ENCODE data around the gene OXNAD1. TPM values are rescaled to one million over a fixed set of nuclear protein-coding genes. Genes with fewer than 3 reads are reported as not detected.

Gene OXNAD1
- total and polyA plus RNA-seq, 4 donors, result 9.3 to 23.9 (median 13.1) TPM

GRCh38 chr3:16298891-16299290, 33.9 kb downstream of the OXNAD1 start:
- Histone ChIP-seq H3K4me1 (ENCODE audit: control insufficient read depth, insufficient read depth, low read length) (peaks cover 14% of the 10 kb centered on the region), H3K27ac (ENCODE audit: low read depth, low read length) (no peak overlapping the region), H3K27me3 (ENCODE audit: control insufficient read depth, insufficient read depth, low read length) (no peaks in the 10 kb centered on the region), H3K9me3 (ENCODE audit: control insufficient read depth, insufficient read depth, low read length) (no peaks in the 10 kb centered on the region), H3K4me3 (ENCODE audit: low read depth, low read length) (no peak overlapping the region), H3K36me3 (ENCODE audit: control insufficient read depth, insufficient read depth, low read length) (no peaks in the 10 kb centered on the region)
- WGBS (ENCODE audit: insufficient coverage), result 87% methylated on average over 4 of the region's 6 CpGs
- DNase-seq (ENCODE audit: low read depth in 4 of 6, low spot score in 6 of 6), result peak in 1 of 6 donors; percentile 48

GRCh38 chr3:16299746-16300145, 34.7 kb downstream of the OXNAD1 start:
- 86% methylated on average over 1 of the region's 3 CpGs for WGBS (ENCODE audit: insufficient coverage)
- no peak overlapping the region for H3K27ac ChIP-seq (ENCODE audit: low read depth, low read length)

GRCh38 chr3:16300307-16300706, 35.3 kb downstream of the OXNAD1 start:
- Histone ChIP-seq H3K27ac (ENCODE audit: low read depth, low read length) (no peak overlapping the region), H3K9me3 (ENCODE audit: control insufficient read depth, insufficient read depth, low read length) (no peaks in the 10 kb centered on the region), H3K27me3 (ENCODE audit: control insufficient read depth, insufficient read depth, low read length) (no peaks in the 10 kb centered on the region), H3K4me1 (ENCODE audit: control insufficient read depth, insufficient read depth, low read length) (peaks cover 19% of the 10 kb centered on the region), H3K4me3 (ENCODE audit: low read depth, low read length) (no peak overlapping the region), H3K36me3 (ENCODE audit: control insufficient read depth, insufficient read depth, low read length) (peaks cover 4% of the 10 kb centered on the region)
- DNase-seq (ENCODE audit: low read depth in 4 of 6, low spot score in 6 of 6), result no peak
- 60% methylated on average over 1 of the region's 2 CpGs for WGBS (ENCODE audit: insufficient coverage)

More at GRCh38 chr3:16299746-16300145, 34.7 kb downstream of the OXNAD1 start:
- no peak for DNase-seq (ENCODE audit: low read depth in 4 of 6, low spot score in 6 of 6)
- peaks cover 14% of the 10 kb centered on the region for H3K4me1 ChIP-seq (ENCODE audit: control insufficient read depth, insufficient read depth, low read length)
- H3K4me3 ChIP-seq (ENCODE audit: low read depth, low read length), result no peak overlapping the region
- H3K27me3 ChIP-seq (ENCODE audit: control insufficient read depth, insufficient read depth, low read length), result no peaks in the 10 kb centered on the region
- H3K9me3 ChIP-seq (ENCODE audit: control insufficient read depth, insufficient read depth, low read length), result no peaks in the 10 kb centered on the region
- H3K36me3 ChIP-seq (ENCODE audit: control insufficient read depth, insufficient read depth, low read length), result no peaks in the 10 kb centered on the region

GRCh38 chr3:16300881-16301359, 35.9 kb downstream of the OXNAD1 start:
- Histone ChIP-seq H3K27me3 (ENCODE audit: control insufficient read depth, insufficient read depth, low read length) (no peaks in the 10 kb centered on the region), H3K4me3 (ENCODE audit: low read depth, low read length) (no peak overlapping the region), H3K9me3 (ENCODE audit: control insufficient read depth, insufficient read depth, low read length) (no peaks in the 10 kb centered on the region), H3K4me1 (ENCODE audit: control insufficient read depth, insufficient read depth, low read length) (peaks cover 19% of the 10 kb centered on the region), H3K36me3 (ENCODE audit: control insufficient read depth, insufficient read depth, low read length) (peaks cover 4% of the 10 kb centered on the region), H3K27ac (ENCODE audit: low read depth, low read length) (no peak overlapping the region)
- DNase-seq (ENCODE audit: low read depth in 4 of 6, low spot score in 6 of 6), result no peak
- no CpG with 5 or more reads among the region's 2 CpGs for WGBS (ENCODE audit: insufficient coverage)

GRCh38 chr3:16301507-16301906, 36.5 kb downstream of the OXNAD1 start:
- Histone ChIP-seq H3K4me3 (ENCODE audit: low read depth, low read length) (no peak overlapping the region), H3K36me3 (ENCODE audit: control insufficient read depth, insufficient read depth, low read length) (peaks cover 4% of the 10 kb centered on the region), H3K9me3 (ENCODE audit: control insufficient read depth, insufficient read depth, low read length) (no peaks in the 10 kb centered on the region), H3K4me1 (ENCODE audit: control insufficient read depth, insufficient read depth, low read length) (peaks cover 19% of the 10 kb centered on the region), H3K27ac (ENCODE audit: low read depth, low read length) (no peak overlapping the region), H3K27me3 (ENCODE audit: control insufficient read depth, insufficient read depth, low read length) (no peaks in the 10 kb centered on the region)
- no CpG with 5 or more reads among the region's 6 CpGs for WGBS (ENCODE audit: insufficient coverage)
- DNase-seq (ENCODE audit: low read depth in 4 of 6, low spot score in 6 of 6), result peak in 1 of 6 donors; percentile 67

- DNase-seq (ENCODE audit: low read depth in 4 of 6, low spot score in 6 of 6), result peak in 3 of 6 donors; percentile 33 to 88 (median 65)
- peaks cover 4% of the 10 kb centered on the region for H3K36me3 ChIP-seq (ENCODE audit: control insufficient read depth, insufficient read depth, low read length)
- peaks cover 19% of the 10 kb centered on the region for H3K4me1 ChIP-seq (ENCODE audit: control insufficient read depth, insufficient read depth, low read length)
- WGBS (ENCODE audit: insufficient coverage), result 20% methylated on average over 5 of the region's 6 CpGs
- H3K27me3 ChIP-seq (ENCODE audit: control insufficient read depth, insufficient read depth, low read length), result no peaks in the 10 kb centered on the region
- no peak overlapping the region for H3K4me3 ChIP-seq (ENCODE audit: low read depth, low read length)
- no peaks in the 10 kb centered on the region for H3K9me3 ChIP-seq (ENCODE audit: control insufficient read depth, insufficient read depth, low read length)
- no peak overlapping the region for H3K27ac ChIP-seq (ENCODE audit: low read depth, low read length)
These were observed 37.1 kb downstream of the OXNAD1 start for GRCh38 chr3:16302082-16302631.

GRCh38 chr3:16303037-16303575, 38.1 kb downstream of the OXNAD1 start:
- H3K4me3 ChIP-seq (ENCODE audit: low read depth, low read length), result no peak overlapping the region
- H3K36me3 ChIP-seq (ENCODE audit: control insufficient read depth, insufficient read depth, low read length), result peaks cover 4% of the 10 kb centered on the region
- 67% methylated on average over 1 of the region's 2 CpGs for WGBS (ENCODE audit: insufficient coverage)
- H3K4me1 ChIP-seq (ENCODE audit: control insufficient read depth, insufficient read depth, low read length), result peaks cover 18% of the 10 kb centered on the region
- no peak overlapping the region for H3K27ac ChIP-seq (ENCODE audit: low read depth, low read length)
- no peaks in the 10 kb centered on the region for H3K27me3 ChIP-seq (ENCODE audit: control insufficient read depth, insufficient read depth, low read length)
- H3K9me3 ChIP-seq (ENCODE audit: control insufficient read depth, insufficient read depth, low read length), result no peaks in the 10 kb centered on the region
- DNase-seq (ENCODE audit: low read depth in 4 of 6, low spot score in 6 of 6), result peak in 1 of 6 donors; percentile 37

- Histone ChIP-seq H3K4me1 (ENCODE audit: control insufficient read depth, insufficient read depth, low read length) (peaks cover 13% of the 10 kb centered on the region), H3K9me3 (ENCODE audit: control insufficient read depth, insufficient read depth, low read length) (no peaks in the 10 kb centered on the region), H3K4me3 (ENCODE audit: low read depth, low read length) (no peak overlapping the region), H3K27ac (ENCODE audit: low read depth, low read length) (no peak overlapping the region), H3K36me3 (ENCODE audit: control insufficient read depth, insufficient read depth, low read length) (peaks cover 4% of the 10 kb centered on the region), H3K27me3 (ENCODE audit: control insufficient read depth, insufficient read depth, low read length) (no peaks in the 10 kb centered on the region)
- DNase-seq (ENCODE audit: low read depth in 4 of 6, low spot score in 6 of 6), result peak in 3 of 6 donors; percentile 32 to 83 (median 80)
- 58% methylated on average over 2 of the region's 2 CpGs for whole genome bisulfite sequencing (ENCODE audit: insufficient coverage)
These were observed 39.3 kb downstream of the OXNAD1 start for GRCh38 chr3:16304061-16305010.

- H3K9me3 ChIP-seq (ENCODE audit: control insufficient read depth, insufficient read depth, low read length), result no peaks in the 10 kb centered on the region
- H3K27ac ChIP-seq (ENCODE audit: low read depth, low read length), result no peak overlapping the region
- 96% methylated on average over 7 of the region's 7 CpGs for WGBS (ENCODE audit: insufficient coverage)
- no peak for DNase-seq (ENCODE audit: low read depth in 4 of 6, low spot score in 6 of 6)
- H3K36me3 ChIP-seq (ENCODE audit: control insufficient read depth, insufficient read depth, low read length), result peaks cover 4% of the 10 kb centered on the region
- H3K27me3 ChIP-seq (ENCODE audit: control insufficient read depth, insufficient read depth, low read length), result no peaks in the 10 kb centered on the region
- H3K4me1 ChIP-seq (ENCODE audit: control insufficient read depth, insufficient read depth, low read length), result peaks cover 13% of the 10 kb centered on the region
- H3K4me3 ChIP-seq (ENCODE audit: low read depth, low read length), result no peak overlapping the region
These were observed 40.1 kb downstream of the OXNAD1 start for GRCh38 chr3:16305111-16305541.
